Stimulated activated CD8-positive, alpha-beta memory T cell treated with anti-CD3 and anti-CD28 coated beads, Interleukin-2, amount 100 ng/mL, for 48 hours (primary cell): Measurements from ENCODE around the gene ZNF576.
"Not testable (repeated sequence)": the region's sequence is repeated elsewhere in the genome, so short reads cannot be mapped to it uniquely, and the experiment has no call there.

Experiments
- DNase-seq, 2 donors: peaks; one replicate each; pipeline ENCODE4 v3.0.0-alpha.2; 2020; ENCODE audit warnings: low read depth in 2 of 2

The ZNF576 gene

GRCh38 chr19:43595999-43596841 is at the start of gene ZNF576, which contains the start of gene IRGQ:
ZNF576 (plus strand) TSS chr19:43596595; CDS start chr19:43597109, 514 bp downstream.
IRGQ (minus strand) TSS chr19:43596134; CDS start chr19:43595338, 796 bp downstream.
- peak; percentile 99 to 100 for DNase-seq

- DNase-seq: not testable (repeated sequence)
Observed at GRCh38 chr19:43547926-43548325, 48.5 kb upstream of the ZNF576 start.

GRCh38 chr19:43548706-43549105 is 47.7 kb upstream of the ZNF576 start:
- no peak for DNase-seq

GRCh38 chr19:43551399-43552197 is 44.8 kb upstream of the ZNF576 start:
- DNase-seq: no peak

GRCh38 chr19:43552198-43552450 is 44.3 kb upstream of the ZNF576 start:
- DNase-seq: no peak

- DNase-seq: no peak
Observed at GRCh38 chr19:43552616-43553015, 43.8 kb upstream of the ZNF576 start.

GRCh38 chr19:43553656-43554055 is 42.7 kb upstream of the ZNF576 start:
- DNase-seq: no peak

- DNase-seq: no peak
Observed at GRCh38 chr19:43554317-43554895, 42.0 kb upstream of the ZNF576 start.

- DNase-seq: peak; percentile 61 to 73
Observed at GRCh38 chr19:43555185-43555770, 41.1 kb upstream of the ZNF576 start.

- DNase-seq: no peak
Observed at GRCh38 chr19:43560687-43561086, 35.7 kb upstream of the ZNF576 start.

- no peak for DNase-seq
Observed at GRCh38 chr19:43561139-43561970, 35.0 kb upstream of the ZNF576 start.

GRCh38 chr19:43562226-43562697 is 34.1 kb upstream of the ZNF576 start:
- no peak for DNase-seq

- DNase-seq: peak; percentile 44 to 46
Observed at GRCh38 chr19:43562698-43563241, 33.6 kb upstream of the ZNF576 start.

- DNase-seq: no peak
Observed at GRCh38 chr19:43563816-43564457, 32.5 kb upstream of the ZNF576 start.

GRCh38 chr19:43564800-43565199 is 31.6 kb upstream of the ZNF576 start:
- DNase-seq: no peak

- DNase-seq: no peak
Observed at GRCh38 chr19:43569657-43570056, 26.7 kb upstream of the ZNF576 start.

GRCh38 chr19:43570174-43570791 is 26.1 kb upstream of the ZNF576 start:
- DNase-seq: no peak

- no peak for DNase-seq
Observed at GRCh38 chr19:43572171-43572588, 24.2 kb upstream of the ZNF576 start.

- DNase-seq: no peak
Observed at GRCh38 chr19:43574424-43575155, 21.8 kb upstream of the ZNF576 start.
